Fibroblast of skin of abdomen (primary cell): ENCODE results near the gene GABRB1.
A peak's percentile ranks its signal among the peaks of the same experiment; 100 is the strongest.

Experiments
- DNase-seq: peaks from one replicate; pipeline ENCODE4 v3.0.0-alpha.2; 2013

GABRB1 gene

DNA sequence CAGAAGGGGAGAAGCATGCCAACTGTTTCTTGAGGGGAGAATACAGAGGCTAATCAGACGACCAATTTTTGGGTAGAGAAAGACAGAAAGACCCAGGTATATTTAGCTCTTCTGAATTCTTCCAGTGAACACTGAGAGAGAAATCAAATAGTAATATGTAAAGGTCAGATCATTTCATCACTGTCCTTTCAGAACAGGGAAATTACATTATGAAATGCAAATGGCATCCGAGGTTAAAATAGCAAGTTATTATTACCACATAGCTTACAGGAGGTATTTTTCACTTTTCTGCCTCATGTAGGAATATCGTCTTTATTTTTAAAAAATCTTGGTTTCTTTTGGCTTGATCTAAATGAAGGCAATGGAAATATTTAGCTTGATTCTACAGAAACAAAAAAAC is 18.0 kb downstream of the GABRB1 start:
- DNase-seq, result no peak

DNA sequence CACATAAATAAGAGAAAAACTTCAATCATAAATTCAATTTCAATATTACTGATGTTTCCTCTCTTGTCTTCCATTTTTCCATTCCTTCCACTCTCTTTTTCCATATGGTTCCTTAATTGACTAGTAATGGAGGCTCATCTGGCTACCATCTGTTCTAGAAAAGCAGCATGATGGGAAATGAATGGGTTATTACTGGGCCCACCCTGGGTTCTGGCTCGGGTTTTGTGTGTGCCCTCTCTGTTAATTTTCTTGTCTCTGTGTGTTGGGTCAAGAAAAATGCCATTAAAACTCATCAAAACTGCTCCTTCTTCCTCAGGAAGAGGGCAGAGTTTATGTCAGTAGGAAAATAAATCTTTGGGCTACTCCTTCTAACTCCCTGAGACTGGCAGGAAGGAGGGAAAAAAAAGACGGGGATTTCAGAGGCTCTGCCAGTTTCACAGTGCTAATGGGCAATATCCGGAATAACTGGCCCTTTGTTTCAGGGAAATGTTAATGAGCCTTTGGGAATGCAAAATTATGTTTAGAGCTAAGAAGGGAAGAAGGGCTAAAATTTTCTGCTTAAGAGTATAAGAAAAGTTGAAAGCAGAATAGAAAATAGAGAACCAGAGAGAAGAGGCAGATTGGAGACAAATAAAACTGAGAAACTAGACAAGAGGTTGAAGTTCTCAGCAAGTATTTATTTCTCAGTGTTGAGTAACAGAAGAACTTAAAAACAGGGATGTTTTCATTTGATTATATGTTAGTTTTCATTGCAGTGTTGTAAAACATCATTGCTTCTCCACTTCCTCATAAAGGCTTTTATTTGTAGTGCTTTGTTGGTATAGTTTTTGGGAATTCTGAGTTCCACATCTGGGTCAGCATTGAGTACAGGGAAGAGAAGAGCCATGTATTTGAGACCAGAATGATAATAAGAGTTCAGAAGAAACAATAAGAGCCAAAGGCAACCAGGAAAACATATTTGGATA is 19.7 kb downstream of the GABRB1 start:
- DNase-seq, result no peak

DNA sequence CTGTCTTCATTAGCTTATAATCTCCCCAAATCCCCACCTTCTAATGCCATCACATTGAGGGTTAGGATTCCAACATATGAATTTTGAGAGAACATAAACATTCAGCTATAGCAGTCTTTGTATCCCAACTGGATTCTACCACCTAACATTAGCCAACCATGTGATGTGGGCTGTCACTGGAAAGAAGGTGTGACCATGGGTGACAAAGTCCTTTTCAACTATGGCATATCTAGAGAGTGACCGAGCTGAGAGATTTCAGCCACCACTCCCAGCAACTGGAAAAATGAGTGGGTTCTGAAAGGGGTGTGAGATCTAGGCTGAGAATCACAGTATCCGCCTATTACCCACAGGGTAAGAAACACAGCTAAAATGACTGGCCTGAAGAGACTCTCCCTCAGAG is 22.1 kb downstream of the GABRB1 start:
- no peak for DNase-seq

DNA sequence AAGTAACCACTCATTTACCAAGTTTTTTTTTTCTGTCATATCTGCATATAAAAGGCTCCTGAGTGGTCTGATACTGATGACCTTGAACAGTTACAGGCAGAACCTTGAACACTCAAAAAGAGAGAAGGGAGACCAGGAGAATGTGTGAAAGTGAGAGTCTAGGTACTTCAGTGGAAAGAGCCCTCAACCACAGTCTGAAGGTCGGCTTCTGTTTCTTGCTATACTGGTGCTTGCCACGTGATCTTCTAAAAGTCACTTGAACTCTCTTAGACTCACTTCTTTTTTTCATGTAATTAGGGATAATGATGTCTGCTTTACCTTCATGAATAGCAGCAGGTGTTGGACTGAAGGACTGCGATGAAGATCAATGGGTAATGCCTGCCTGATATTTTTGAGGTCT is 22.8 kb downstream of the GABRB1 start:
- no peak for DNase-seq

DNA sequence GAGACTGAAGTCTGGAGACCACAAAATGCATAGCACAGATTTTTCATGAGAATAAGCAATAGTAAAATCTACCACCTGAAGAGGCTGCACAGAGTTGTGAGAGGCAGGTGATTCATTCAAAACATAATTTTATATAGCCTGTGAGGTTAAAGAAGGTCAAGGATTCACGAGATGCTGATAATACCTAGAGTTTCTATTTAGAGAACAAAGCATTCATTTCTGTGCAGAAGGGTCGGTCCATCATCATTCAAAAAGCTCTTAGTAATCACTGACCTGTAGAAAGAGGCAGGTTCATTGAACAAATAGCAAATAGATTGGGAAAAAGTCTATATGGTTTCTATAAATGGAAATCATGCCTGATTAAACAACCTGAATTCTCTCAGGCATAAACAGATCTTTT is 26.6 kb downstream of the GABRB1 start:
- DNase-seq, result no peak

DNA sequence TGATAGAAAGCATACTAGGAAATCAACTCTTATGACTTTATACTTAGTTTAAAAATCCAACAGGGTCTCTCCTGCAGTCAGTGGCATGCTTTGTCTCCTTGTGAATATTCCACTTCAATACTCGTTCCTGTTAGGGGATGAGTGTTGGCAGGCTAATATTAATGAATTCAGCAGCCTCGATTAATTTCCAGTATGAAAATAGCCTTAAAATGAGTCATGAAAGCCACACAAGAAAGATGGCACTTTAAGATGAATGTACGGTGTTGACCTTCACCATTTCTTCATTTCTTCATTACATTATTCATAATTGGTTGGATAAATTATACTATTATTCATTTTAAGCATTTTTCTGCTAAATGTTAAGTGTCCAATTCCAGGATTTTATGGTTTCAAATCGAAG is 29.2 kb downstream of the GABRB1 start:
- no peak for DNase-seq

DNA sequence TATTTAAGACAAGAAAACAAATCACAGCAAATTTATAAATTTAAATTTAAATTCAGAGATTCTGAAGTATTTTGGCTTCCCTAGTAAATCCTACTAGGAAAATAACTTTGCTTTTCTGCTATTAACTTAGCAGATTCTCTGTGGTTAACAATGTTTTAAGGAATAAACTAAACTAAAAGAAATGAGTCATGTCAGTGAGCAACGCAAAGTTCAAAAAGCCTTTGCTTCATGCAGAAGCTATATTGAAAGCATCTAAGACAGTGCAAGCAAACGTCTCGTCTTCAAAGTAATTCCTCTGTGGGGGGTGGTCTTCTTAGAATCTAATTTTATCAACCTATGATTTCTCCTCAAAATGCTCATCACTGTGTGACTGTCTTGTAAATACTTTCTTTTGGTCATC is 30.1 kb downstream of the GABRB1 start:
- peak; percentile 38 for DNase-seq

DNA sequence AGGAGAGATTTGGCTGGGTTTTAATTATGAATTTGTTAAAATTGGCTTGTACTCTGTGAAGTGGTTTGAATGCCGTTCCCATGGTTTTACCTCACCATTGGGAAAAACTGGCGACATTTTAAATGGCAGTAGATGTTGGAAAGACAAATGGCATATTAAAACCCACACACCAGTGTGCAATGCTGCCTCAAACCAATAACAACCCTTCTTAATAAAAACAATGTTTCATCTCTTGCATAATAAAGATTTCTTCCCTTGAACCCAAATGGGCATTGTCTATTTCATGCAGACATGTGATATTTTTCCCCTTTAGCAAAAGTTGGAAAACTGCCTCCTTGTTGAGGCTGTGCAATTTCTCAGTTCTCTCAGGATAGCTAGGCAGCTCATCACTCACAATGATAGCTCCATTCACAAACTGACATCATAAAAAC is 33.7 kb downstream of the GABRB1 start:
- no peak for DNase-seq

DNA sequence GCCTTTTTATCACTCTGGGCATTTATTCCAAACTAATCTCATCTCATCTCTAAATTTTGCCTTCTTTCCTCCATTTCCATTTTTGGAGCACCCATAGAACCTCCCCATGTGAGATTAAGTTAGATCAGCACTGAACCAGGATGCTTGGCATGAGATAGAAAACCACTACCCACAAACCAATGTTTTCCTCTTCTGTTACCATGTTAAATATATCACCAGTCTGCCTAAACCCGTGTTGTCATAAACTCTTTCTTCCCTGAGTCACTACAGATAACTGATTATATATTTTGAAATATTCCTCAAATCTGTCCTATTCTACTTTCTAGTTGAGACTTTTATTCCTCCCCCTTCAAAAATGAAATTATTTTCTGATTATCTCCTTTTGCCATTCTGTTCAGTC is 37.6 kb downstream of the GABRB1 start:
- DNase-seq, result no peak

DNA sequence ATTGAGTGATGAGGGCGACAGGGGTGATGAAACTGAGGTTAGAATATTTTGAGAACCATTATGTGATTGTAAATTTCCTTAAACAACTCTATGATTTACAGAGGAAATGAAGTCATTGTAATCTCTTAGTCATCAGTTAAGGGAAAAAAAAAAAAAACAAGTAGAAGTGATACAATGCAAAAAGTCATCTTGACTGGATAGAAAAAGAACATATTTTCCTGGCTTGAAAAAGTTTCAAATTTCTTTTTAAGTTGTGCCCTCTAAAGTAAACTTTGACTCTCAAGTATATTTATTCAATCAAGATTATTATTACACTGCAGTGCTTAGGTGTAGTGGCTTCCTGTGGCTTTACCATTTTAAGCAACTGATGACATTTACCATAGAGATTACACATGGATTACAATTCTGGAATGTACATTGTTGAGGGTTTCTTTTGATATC is 40.6 kb downstream of the GABRB1 start:
- DNase-seq, result peak; percentile 76

DNA sequence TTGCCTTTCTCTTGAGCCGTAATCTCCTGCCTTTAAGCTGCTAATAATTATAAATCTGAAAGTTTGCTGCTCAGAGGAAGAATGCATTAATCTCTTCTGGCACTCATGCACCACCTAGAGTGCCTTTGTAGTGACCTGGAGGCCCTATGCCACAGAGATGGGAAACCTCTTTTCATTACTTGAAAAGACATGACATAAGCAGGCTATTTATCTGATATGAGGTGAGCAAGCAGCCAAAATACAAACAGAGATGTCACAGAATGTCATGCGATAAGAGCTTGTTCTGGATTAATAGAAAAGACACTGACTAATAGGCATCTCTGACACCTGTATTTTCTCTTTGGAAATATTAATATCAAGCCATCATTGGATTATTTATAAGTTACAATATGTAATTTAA is 42.3 kb downstream of the GABRB1 start:
- DNase-seq, result no peak

DNA sequence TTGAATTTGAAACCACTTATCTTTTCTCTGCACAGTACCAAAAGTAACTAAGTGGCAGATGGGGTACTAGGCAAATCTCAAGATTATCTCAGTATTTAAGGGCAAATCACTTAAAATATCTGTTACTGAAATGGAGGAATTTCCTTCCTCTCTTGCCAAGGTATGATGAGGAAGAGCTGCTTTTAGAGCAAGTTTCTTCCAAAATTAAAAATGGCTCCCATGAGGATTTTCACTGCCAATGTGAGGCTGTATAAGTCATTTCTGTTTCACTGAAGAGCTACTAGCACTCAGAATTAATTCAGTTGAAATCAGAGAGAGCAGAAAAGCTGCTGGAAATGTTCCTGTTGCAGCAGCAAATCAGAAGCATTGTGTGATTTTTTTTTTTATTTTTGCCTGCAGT is 43.4 kb downstream of the GABRB1 start:
- no peak for DNase-seq

DNA sequence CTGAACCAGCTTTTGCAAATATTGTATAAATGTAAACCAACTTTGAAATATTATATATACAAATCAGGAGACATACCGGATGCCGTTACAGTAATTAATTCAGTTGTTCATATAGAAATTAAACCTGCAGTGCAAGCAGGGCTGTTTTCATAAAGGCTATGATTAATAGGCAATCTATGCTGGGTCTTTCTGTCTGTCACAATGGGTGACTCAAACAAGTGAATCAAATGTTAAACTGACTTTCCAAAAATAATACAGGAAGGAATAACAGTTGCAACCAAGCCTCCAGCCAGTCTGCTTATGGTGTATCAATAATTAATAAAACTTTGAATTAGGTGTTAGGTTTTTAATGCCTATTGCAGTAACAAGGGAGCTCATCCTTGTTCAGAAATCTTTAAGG is 43.9 kb downstream of the GABRB1 start:
- peak; percentile 25 for DNase-seq

DNA sequence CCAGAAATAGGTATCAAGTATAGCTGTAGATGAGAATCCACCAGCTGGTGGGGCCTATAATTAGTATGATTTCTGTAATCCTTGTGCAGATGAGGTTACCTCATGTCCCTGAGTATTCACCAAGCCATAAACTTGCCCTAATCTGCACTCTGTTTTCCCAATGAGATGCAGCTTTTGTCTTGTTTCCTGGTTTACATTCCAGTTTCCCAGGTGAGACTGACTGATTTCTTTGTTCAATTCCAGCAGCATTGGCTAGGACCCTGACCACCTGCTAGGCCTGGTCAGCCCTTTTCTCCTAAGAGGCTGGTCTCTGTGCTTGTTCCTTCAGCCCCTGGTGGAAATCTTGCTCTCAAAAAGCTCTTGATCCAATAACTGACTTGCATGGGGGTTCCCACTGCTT is 44.6 kb downstream of the GABRB1 start:
- no peak for DNase-seq

DNA sequence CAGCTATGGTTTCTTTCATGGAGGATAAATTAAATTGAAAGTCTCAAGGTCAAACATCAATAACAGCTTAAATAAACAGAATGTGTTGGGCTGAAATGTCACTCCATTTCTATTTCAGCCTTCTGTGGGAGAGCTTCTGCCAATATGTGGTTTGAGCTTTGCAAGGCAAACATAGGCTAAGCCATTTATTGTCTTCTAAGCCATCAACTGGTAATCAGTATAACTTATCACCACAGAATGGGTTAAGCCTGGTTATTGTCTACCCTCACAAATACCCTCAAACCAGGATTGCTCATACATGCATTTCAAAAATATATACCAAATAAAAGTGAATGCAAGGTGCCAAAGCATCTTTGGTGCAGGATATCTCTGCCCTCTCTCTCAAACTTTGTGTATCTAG is 52.7 kb downstream of the GABRB1 start:
- no peak for DNase-seq

DNA sequence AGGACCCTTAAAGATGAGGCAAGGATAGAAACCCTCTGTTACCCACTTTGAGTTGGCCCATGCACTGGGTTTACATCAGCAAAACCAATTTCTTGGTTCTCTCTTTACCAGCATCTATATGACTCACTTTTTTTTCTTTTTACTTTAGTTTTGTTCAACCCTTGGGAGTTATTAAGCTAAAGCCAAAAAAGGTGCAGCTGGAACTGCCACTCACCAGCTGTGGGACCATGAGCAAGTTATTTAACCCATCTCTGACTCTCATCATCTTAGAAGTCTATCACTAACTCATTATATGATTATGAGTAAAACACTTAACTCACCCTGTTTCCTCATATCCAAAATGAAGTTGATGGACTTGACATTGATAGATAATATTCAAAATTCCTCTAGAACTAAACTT is 53.4 kb downstream of the GABRB1 start:
- no peak for DNase-seq

DNA sequence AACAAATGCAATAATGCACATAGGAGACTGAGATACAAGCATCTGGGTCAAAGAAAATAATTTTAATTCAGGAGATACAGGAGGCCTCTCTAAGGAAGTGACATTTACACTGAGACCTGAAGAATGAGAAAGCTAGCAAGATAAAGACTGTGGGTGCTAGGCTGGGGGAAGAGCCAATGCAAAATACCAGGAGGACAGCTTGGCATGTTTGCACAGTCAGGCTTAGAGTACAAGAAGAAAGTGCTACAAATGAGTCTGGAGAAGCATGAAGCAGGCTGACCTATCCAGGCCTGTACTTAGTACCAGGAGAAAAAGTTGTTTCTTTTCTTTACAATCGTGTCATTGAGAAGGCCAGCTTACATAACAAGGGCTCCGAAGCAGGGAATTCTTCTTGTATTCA is 56.9 kb downstream of the GABRB1 start:
- DNase-seq, result no peak

DNA sequence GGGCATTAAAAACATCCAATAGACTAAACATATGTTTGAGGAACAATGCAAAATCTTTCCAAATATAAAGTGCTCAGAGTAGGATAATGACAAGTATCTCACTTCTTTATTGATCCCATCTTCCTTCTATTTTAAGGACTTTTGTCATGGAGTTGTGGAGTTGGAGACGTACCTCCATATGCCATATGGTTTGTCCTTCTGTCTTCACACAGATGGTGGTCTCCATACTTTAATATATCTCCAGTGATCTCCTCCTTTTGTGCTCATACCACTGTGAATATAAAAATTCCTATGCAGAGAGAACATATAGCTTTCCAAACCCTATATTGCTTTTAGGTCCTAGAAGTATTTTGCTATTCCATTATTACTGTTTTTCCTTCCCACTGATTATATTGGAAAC is 64.5 kb downstream of the GABRB1 start:
- DNase-seq, result no peak

DNA sequence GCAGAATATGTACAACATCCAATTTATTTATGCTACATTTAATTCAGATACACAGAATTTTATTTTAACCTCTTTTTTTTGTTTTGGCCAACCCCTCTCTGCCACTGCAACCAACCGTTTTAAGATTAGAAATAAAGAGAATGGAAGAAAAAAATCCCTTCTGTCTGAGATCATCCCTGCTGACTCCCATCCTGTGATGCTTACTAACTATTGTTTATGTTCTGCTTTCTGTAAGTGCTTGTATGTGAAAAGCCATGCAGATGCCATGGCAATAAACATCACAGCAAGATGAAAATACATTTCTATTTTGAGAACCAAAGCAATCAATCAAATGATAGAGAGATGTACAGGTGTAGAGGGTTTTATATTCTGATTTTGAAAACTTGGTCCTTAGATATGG is 70.1 kb downstream of the GABRB1 start:
- no peak for DNase-seq

DNA sequence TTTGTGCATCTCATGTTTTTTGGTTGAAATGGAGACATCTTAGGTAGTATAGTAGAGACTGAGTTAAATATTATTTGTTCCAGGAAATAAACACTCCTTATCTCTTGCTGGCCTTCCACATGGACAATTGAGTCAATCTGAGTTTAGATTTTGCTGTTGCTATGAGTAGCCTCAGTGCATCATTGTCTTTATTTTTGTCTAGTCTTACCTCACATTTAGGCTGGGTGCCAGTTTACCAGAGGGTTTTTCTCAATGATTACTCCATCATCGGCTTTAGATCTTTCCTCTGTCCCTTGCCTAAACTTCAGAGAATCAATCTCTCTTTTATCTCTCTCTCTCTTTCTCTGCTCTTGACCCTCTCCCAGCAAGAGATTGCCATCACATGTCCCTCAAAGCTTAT is 73.6 kb downstream of the GABRB1 start:
- no peak for DNase-seq

DNA sequence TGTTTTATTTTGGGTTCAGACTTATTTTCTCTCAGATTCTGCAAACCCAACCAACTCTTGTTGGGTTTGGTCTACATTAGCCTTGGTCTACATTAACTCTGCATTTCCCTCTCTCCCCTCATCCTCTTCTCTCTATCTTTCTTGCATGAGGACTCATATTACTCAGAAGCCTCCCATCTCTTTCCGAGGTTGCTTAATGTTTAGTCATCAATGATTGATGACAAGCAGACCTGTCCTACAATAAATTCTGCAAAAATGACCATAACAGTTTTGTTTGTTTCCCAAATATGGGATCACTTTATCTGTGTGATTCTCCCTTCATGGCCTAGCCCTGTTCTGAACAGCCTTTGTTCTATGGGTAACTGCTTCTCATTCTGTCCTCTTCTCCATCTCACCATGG is 75.2 kb downstream of the GABRB1 start:
- peak; percentile 27 for DNase-seq

DNA sequence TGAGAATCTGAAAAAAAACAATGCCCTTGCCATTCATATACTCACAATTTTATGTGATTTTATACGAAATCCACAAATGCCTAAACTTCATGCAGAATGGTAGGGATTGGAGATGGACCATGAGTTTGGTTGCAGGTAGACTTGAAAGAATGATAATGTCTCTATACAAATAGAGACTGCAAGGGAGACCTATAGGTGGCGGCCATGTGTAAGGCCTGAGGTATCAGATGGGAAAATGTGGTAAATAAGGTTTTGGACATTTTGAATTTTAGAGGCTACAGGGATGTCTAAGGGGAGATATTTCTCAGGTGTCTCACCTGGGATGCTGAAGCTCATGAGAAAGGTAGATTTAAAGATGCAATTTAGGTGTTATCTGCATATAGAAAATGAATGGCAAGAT is 78.0 kb downstream of the GABRB1 start:
- no peak for DNase-seq

DNA sequence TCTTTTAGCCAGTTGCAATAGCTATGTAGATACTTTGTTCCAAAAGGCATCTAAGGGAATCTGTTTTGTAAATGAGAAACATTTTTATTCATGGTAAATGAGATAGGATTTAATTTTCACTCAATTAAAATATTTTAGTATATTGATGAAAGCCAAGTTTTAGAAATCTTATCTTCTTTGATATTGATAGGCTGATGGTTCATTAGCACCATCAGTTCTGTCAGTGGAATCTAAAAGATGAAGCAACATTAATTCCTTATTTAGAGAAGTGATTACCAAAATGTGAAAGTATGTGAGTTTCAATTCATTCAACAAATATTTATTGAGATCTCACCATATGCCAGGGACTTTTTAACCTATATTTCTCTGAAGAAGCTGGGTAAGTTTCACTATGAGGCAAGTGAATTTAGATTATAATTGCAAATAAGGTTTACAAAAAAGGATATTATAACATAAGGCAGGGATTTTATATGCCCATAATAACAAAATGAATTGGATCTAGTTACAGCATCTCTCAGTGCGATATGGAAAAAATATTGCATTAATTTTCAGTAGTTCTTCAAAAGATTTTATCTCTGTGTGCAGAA is 79.3 kb downstream of the GABRB1 start:
- DNase-seq, result no peak

DNA sequence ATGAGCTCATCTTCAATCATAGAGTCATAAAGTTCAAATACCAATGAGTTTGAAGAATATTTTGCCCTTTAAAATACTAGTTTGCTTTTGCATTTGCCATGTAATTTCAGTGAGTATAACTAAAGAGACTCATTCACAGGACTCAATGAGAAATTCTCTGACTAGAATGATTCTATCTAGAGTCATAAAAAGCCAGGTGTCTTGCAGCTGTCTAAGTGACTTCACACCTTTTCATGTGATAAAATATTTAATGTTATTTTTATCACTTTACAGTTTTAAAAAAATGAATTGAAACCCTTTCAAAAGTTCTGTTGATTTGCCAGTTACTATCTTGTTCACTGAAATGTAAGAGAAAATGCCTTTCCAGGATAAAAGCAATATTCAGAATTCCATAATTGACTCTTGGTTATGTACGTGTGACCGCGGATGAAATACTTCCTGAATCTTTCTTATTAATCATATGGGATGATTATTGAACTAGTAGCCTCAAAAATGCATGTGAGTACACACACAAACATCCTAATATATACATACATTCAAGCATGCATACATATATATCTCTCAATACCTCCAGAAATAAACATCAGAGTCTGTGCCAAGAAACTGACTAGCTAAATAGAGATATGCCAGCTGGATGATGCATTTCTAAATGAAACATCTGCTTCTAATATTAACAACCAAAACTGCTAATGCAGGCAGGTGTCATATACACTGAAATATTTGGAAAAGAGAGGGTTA is 87.0 kb downstream of the GABRB1 start:
- DNase-seq, result peak; percentile 71
